Activated CD8-positive, alpha-beta memory T cell treated with anti-CD3 and anti-CD28 coated beads for 4 hours (primary cell): Measurements from ENCODE around the gene CDC34.
A peak's percentile ranks its signal among the peaks of the same experiment; 100 is the strongest.

Source experiments
- DNase-seq, 2 donors: peaks; one replicate each; pipeline ENCODE4 v3.0.0-alpha.2; 2020; ENCODE audit warnings: low read depth in 2 of 2

Gene CDC34

GRCh38 chr19:542173-542866, 10.8 kb downstream of the CDC34 start:
- no peak for DNase-seq

- DNase-seq = peak; percentile 67 to 71
These were observed 12.5 kb downstream of the CDC34 start, which contains the start of gene GZMM for GRCh38 chr19:543910-544608. TSS of gene GZMM (plus strand) at chr19:544053. CDS start at chr19:544072, 19 bp downstream.

- no peak for DNase-seq
These were observed 15.6 kb downstream of the CDC34 start for GRCh38 chr19:547117-547516.

- no peak for DNase-seq
These were observed 16.5 kb downstream of the CDC34 start for GRCh38 chr19:547836-548720.

- no peak for DNase-seq
These were observed 17.6 kb downstream of the CDC34 start for GRCh38 chr19:548886-549830.

GRCh38 chr19:554817-555216, 23.3 kb downstream of the CDC34 start:
- no peak for DNase-seq

- no peak for DNase-seq
These were observed 23.9 kb downstream of the CDC34 start for GRCh38 chr19:555474-555808.

GRCh38 chr19:556611-557382, 25.2 kb downstream of the CDC34 start:
- DNase-seq = no peak

GRCh38 chr19:558770-559439, 27.3 kb downstream of the CDC34 start:
- no peak for DNase-seq

GRCh38 chr19:560121-560520, 28.6 kb downstream of the CDC34 start:
- DNase-seq = no peak

- DNase-seq = no peak
These were observed 34.8 kb downstream of the CDC34 start for GRCh38 chr19:566403-566802.

- DNase-seq = no peak
These were observed 35.3 kb downstream of the CDC34 start for GRCh38 chr19:566844-567243.

- DNase-seq = no peak
These were observed 35.8 kb downstream of the CDC34 start for GRCh38 chr19:567296-567900.

GRCh38 chr19:570251-570686, 38.7 kb downstream of the CDC34 start:
- DNase-seq = no peak

- peak in 1 of 2 donors; percentile 20 for DNase-seq
These were observed 39.5 kb downstream of the CDC34 start for GRCh38 chr19:570937-571565.

- no peak for DNase-seq
These were observed 40.0 kb downstream of the CDC34 start for GRCh38 chr19:571566-571974.

GRCh38 chr19:572140-572742, 40.7 kb downstream of the CDC34 start, which contains the start of gene BSG:
TSS of gene BSG (plus strand) at chr19:572596. CDS start at chr19:572635, 39 bp downstream.
- DNase-seq = peak; percentile 95 to 98

- no peak for DNase-seq
These were observed 41.4 kb downstream of the CDC34 start for GRCh38 chr19:572743-573518.
